ENCODE measurements around the gene ARF1. TPM values are rescaled to one million over a fixed set of nuclear protein-coding genes. Genes with fewer than 3 reads are reported as not detected.

Gene ARF1
- total and polyA plus RNA-seq, 10 of the 15 experiments (the other 5 are each of a cell fraction or from before 2014, with no cell fraction given) = 48.4 to 508 (median 283) TPM

DNA sequence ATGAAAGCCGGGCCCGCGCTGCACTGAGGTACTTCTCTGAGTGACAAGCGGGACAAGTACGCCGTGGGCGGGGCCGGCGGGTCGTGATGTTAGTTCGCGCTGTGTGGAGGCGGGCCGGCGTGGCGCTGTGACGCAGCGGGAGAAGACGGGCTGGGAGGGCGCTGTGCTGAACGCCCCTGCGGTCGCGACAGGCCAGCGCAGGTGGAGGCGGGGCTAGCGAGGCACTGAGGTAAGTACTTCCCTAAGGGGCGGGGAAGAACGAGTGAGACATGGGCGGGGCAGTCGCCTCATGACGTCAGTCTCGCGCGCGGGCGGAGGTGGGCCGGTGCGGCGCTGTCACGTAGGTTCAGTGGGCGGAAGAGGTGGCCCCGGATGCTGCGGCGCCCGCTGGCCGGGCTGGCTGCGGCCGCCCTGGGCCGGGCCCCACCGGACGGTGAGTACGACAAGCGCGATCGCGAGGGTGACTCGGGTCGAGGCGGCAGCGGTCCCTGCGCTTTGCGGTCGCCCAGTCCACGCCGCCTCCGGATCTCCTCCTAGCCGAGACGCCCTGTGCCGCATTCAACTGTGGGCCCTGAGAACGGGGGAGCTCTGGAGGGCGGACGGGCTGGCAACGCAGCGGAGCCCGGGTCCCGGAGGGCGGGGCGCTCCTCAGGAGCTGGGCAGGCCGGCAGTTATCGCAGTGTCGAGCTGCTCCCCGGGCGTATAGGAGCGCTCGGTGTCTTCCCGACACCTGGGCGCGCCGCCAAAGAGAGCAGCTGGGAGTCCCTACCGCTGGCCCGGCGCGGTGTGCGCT is 57.6 kb downstream of the ARF1 start, which contains the start of gene GUK1 (continued):
- TF ChIP-seq, protein P1, sequence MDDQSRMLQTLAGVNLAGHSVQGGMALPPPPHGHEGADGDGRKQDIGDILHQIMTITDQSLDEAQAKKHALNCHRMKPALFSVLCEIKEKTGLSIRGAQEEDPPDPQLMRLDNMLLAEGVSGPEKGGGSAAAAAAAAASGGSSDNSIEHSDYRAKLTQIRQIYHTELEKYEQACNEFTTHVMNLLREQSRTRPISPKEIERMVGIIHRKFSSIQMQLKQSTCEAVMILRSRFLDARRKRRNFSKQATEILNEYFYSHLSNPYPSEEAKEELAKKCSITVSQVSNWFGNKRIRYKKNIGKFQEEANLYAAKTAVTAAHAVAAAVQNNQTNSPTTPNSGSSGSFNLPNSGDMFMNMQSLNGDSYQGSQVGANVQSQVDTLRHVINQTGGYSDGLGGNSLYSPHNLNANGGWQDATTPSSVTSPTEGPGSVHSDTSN (IDR thresholded peaks at IDR 0.05; ENCODE audit: insufficient replicate concordance, low read depth, low read length) = peak; percentile 92
- TF ChIP-seq, protein P2, sequence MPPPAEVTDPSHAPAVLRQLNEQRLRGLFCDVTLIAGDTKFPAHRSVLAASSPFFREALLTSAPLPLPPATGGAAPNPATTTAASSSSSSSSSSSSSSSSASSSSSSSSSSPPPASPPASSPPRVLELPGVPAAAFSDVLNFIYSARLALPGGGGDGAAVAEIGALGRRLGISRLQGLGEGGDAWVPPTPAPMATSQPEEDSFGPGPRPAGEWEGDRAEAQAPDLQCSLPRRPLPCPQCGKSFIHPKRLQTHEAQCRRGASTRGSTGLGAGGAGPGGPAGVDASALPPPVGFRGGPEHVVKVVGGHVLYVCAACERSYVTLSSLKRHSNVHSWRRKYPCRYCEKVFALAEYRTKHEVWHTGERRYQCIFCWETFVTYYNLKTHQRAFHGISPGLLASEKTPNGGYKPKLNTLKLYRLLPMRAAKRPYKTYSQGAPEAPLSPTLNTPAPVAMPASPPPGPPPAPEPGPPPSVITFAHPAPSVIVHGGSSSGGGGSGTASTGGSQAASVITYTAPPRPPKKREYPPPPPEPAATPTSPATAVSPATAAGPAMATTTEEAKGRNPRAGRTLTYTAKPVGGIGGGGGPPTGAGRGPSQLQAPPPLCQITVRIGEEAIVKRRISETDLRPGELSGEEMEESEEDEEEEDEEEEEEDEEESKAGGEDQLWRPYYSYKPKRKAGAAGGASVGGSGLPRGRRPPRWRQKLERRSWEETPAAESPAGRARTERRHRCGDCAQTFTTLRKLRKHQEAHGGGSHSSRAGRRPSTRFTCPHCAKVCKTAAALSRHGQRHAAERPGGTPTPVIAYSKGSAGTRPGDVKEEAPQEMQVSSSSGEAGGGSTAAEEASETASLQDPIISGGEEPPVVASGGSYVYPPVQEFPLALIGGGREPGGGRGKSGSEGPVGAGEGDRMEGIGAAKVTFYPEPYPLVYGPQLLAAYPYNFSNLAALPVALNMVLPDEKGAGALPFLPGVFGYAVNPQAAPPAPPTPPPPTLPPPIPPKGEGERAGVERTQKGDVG (CRISPR knock-in tag; IDR thresholded peaks at IDR 0.05) = no peak
- TF ChIP-seq, protein P3, sequence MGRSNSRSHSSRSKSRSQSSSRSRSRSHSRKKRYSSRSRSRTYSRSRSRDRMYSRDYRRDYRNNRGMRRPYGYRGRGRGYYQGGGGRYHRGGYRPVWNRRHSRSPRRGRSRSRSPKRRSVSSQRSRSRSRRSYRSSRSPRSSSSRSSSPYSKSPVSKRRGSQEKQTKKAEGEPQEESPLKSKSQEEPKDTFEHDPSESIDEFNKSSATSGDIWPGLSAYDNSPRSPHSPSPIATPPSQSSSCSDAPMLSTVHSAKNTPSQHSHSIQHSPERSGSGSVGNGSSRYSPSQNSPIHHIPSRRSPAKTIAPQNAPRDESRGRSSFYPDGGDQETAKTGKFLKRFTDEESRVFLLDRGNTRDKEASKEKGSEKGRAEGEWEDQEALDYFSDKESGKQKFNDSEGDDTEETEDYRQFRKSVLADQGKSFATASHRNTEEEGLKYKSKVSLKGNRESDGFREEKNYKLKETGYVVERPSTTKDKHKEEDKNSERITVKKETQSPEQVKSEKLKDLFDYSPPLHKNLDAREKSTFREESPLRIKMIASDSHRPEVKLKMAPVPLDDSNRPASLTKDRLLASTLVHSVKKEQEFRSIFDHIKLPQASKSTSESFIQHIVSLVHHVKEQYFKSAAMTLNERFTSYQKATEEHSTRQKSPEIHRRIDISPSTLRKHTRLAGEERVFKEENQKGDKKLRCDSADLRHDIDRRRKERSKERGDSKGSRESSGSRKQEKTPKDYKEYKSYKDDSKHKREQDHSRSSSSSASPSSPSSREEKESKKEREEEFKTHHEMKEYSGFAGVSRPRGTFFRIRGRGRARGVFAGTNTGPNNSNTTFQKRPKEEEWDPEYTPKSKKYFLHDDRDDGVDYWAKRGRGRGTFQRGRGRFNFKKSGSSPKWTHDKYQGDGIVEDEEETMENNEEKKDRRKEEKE (IDR thresholded peaks at IDR 0.05) = no peak
- 0 out of 2 replicates have a peak, but pooled peaks have one; percentile 69 for TF ChIP-seq TCF3 (IDR thresholded peaks at IDR 0.05; ENCODE audit: borderline replicate concordance, insufficient read depth, low read depth, low read length)
- no peak for TF ChIP-seq WRNIP1 (IDR thresholded peaks at IDR 0.05; ENCODE audit: borderline replicate concordance, low read depth, low read length)
- peak; percentile 46 for TF ChIP-seq MYC (IDR thresholded peaks at IDR 0.05; ENCODE audit: insufficient read depth, insufficient read length, insufficient replicate concordance, low read length, severe bottlenecking)
- TF ChIP-seq, protein P4, sequence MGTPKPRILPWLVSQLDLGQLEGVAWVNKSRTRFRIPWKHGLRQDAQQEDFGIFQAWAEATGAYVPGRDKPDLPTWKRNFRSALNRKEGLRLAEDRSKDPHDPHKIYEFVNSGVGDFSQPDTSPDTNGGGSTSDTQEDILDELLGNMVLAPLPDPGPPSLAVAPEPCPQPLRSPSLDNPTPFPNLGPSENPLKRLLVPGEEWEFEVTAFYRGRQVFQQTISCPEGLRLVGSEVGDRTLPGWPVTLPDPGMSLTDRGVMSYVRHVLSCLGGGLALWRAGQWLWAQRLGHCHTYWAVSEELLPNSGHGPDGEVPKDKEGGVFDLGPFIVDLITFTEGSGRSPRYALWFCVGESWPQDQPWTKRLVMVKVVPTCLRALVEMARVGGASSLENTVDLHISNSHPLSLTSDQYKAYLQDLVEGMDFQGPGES (IDR thresholded peaks at IDR 0.05) = no peak
- no peak for TF ChIP-seq MTA3 (IDR thresholded peaks at IDR 0.05; ENCODE audit: borderline replicate concordance, low read length)
- no peak for TF ChIP-seq POLR2AphosphoS2 (IDR thresholded peaks at IDR 0.05; ENCODE audit: low read depth, low read length)
- TF ChIP-seq FOXK2 (IDR thresholded peaks at IDR 0.05) = no peak
- TF ChIP-seq CBX3 (IDR thresholded peaks at IDR 0.05; ENCODE audit: borderline replicate concordance, low read depth) = no peak
- TF ChIP-seq BMI1 (IDR thresholded peaks at IDR 0.05; ENCODE audit: borderline replicate concordance) = no peak
- TF ChIP-seq, protein P5, sequence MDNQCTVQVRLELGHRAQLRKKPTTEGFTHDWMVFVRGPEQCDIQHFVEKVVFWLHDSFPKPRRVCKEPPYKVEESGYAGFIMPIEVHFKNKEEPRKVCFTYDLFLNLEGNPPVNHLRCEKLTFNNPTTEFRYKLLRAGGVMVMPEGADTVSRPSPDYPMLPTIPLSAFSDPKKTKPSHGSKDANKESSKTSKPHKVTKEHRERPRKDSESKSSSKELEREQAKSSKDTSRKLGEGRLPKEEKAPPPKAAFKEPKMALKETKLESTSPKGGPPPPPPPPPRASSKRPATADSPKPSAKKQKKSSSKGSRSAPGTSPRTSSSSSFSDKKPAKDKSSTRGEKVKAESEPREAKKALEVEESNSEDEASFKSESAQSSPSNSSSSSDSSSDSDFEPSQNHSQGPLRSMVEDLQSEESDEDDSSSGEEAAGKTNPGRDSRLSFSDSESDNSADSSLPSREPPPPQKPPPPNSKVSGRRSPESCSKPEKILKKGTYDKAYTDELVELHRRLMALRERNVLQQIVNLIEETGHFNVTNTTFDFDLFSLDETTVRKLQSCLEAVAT (IDR thresholded peaks at IDR 0.05) = no peak
- TF ChIP-seq NFIC (IDR thresholded peaks at IDR 0.05; ENCODE audit: low read depth, low read length) = no peak
- TF ChIP-seq SREBF1 (IDR thresholded peaks at IDR 0.05; ENCODE audit: low read length) = no peak
- TF ChIP-seq CEBPB (IDR thresholded peaks at IDR 0.05; ENCODE audit: borderline replicate concordance in 1 of 2, low read depth in 2 of 2, low read length in 2 of 2) = no peak
- TF ChIP-seq, protein P6, sequence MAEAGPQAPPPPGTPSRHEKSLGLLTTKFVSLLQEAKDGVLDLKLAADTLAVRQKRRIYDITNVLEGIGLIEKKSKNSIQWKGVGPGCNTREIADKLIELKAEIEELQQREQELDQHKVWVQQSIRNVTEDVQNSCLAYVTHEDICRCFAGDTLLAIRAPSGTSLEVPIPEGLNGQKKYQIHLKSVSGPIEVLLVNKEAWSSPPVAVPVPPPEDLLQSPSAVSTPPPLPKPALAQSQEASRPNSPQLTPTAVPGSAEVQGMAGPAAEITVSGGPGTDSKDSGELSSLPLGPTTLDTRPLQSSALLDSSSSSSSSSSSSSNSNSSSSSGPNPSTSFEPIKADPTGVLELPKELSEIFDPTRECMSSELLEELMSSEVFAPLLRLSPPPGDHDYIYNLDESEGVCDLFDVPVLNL (IDR thresholded peaks at IDR 0.05; ENCODE audit: low read depth, low read length) = 0 out of 2 replicates have a peak, but pooled peaks have one; percentile 53

Measured in GM12878 (cell line).